Left forelimb (tissue), 1 donor: ENCODE results near the gene GALNT13.
"Not testable (repeated sequence)": the region's sequence is repeated elsewhere in the genome, so short reads cannot be mapped to it uniquely, and the experiment has no call there.

Experiments used
- DNase-seq: peaks from one replicate; pipeline ENCODE4 v3.0.0-alpha.2; 2018; ENCODE audit warnings: low spot score

GALNT13 gene

DNA sequence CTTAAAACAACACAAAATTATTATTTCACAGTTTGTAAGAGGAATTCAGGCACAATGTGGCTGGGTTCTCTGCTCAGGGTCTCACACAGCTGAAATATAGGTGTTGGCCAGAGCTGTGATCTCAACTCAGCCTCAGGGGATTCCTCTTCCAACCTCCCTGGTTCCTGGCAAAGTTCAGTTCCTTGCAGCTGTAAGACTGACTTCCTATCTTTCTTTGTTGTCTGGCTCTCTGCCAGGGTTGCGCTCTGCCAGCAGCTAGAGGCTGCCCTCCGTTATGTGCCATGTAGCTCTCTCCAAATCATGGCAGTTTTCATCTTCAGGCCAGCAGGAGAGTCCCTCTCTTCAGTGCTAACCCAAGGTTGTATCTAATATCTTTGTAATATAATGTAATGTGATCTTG lies 554.3 kb downstream of the GALNT13 start:
- DNase-seq = no peak

- DNase-seq = no peak
These were observed 555.7 kb downstream of the GALNT13 start for GRCh38 chr2:154427453-154427852.

GRCh38 chr2:154428022-154428421 lies 556.3 kb downstream of the GALNT13 start:
- no peak for DNase-seq

- DNase-seq = no peak
These were observed 561.3 kb downstream of the GALNT13 start for GRCh38 chr2:154433010-154433409.

DNA sequence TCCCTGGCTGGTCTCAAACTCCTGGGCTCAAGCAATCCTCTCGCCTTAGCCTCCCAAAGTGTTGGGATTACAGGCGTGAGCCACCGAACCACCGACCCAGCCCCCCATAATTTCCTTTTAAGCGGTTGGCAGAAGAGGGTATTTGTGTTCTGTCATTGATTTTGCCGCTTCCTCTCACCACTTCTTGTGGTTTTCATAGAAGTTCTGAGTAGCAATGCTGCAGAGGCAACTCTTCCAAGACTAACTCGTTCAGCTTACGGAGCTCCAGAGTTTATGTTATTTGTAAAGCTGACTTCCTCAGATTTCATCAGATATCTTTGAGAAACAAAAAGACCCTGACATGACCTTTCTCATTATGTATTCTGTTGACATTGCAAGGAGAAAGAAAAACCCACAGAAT lies 565.4 kb downstream of the GALNT13 start:
- no peak for DNase-seq

GRCh38 chr2:154439156-154439555 lies 567.4 kb downstream of the GALNT13 start:
- no peak for DNase-seq

GRCh38 chr2:154443919-154444318 lies 572.2 kb downstream of the GALNT13 start:
- no peak for DNase-seq

- no peak for DNase-seq
These were observed 574.6 kb downstream of the GALNT13 start for GRCh38 chr2:154446324-154446723.

DNA sequence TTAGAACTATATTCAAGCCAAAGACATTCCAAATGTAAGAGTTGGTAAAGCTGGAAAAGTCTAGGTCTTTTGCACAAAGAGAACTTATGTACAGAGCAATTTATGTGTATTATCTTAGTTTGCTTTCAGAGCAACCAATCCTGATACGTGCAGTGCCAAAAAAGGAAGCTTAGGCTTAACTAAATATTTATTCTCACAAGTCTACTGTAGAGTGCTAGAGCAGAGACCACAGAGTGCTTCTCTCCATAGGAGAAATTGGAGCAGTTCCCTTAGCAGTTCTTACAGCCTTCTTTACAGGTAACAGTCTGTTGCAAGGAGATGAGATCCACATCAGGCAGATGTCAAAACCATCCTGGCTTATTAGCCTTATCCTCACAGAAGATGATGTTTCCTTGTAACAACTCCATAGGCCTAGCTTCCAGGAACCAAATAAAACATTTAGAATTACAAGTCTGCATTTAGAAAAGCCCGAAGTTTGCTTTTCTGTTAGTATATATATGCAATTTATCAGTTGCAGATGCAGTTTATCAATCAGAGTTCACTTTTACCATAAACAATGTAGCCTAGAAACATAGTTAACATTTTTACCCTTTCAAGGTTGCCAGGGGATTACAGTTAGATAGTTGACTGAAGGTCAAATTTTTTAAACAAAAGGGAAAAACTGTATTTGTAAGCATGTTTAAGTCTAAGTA lies 576.2 kb downstream of the GALNT13 start:
- no peak for DNase-seq

DNA sequence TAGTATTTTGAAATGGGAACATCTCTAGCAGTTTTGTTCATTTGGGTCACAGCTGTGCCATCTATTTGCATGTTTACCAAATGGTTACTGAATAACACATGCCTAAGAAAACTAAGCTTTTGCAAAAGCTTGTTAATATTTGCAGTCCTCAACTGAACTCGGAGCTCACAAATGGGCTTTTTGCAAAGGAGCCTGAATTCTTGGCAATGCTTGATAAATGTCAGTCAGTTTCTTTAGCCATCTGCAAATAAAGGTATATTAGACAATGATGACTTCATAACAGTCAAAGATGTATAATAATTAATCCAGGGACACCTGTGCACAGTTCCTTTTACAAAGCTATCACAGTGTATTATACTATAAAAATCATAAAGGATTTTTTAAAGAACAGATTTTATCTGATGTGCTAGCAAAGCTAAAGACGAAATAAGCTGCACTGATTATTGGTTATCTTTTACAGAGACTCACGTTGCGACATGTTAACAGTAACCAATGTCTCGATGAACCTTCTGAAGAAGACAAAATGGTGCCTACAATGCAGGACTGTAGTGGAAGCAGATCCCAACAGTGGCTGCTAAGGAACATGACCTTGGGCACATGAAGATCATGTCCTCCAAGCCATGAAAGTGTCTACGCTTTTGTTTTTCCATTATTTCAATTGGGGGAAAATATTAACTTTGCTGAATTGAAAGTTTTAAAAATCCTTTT lies 578.4 kb downstream of the GALNT13 start:
- no peak for DNase-seq

DNA sequence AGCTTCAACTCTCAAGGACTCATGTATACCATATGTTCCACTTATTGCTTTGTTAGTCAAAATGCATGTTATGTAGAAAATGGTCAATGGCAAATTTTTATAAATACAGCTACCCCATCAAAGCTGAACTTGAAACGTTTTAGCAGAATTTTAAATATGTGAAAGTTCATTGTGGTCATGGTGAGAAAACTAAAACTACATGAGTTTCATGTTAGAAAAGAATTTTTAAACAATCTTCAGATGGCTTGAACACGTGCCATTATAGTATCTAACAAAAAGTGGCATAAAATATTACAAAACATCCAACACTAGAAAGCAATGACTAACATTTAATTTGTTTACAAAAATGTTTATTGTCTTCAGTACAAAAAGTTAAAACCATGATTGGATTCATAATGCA lies 580.7 kb downstream of the GALNT13 start:
- no peak for DNase-seq

GRCh38 chr2:154452906-154453493 lies 581.3 kb downstream of the GALNT13 start:
- no peak for DNase-seq

DNA sequence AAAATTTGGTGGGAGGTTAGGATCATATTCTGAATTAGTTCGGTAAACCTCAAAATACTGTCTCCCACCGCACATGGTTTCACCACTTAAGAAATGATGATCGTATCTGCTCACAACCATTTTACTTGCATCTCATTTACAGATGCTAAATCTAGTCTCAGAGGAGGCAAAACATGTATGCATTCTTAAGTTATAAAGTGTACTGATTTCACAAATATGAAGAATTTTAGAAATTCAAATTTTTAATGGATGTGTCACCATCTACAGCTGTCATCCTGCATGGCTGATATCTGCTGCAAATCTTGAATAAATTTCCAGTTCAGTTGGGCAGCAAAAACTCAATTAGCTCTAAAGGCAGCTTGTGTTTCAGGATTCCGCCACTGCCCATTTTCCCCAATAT lies 583.4 kb downstream of the GALNT13 start:
- DNase-seq = no peak

- DNase-seq = no peak
These were observed 584.1 kb downstream of the GALNT13 start for GRCh38 chr2:154455866-154456265.

- DNase-seq = no peak
These were observed 585.6 kb downstream of the GALNT13 start for GRCh38 chr2:154457286-154457685.

- DNase-seq = no peak
These were observed 587.6 kb downstream of the GALNT13 start for GRCh38 chr2:154459286-154459685.

DNA sequence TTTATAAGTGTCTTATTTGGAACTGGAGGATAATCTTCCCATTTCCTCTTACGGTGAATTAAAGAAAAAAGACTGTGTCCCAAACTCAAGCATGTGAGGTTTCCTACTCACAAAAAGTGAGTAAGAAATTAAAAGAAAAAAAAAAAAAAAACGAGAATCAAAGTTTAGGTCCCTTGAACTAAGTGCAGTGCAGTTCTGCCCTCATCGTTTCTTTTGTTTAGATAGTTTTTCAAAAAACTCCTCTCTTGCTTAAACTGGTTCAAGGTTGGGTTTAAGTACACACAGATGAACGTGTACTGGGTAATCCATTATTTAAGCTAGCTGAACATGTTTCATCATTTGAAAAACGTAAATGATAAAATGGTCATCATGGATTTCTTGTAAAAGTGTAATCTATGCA lies 590.9 kb downstream of the GALNT13 start:
- no peak for DNase-seq

DNA sequence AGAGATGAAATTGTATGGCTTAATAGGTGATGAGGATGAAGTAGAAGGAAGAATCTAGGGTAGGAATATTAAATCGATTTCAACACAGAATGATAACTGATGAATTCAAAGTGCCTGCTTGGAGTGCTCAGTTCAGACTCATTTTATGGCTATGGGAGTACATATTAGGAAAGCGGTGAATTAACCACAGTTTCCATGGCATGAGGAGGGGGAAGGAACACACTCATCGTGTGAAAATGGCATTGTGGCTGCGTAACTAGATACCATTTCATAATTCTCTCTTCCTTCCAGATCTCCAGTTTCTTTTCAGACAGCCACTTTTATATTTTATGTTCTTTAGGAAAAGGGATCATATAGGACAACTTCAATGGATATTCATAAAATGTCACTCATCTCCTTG lies 594.5 kb downstream of the GALNT13 start:
- no peak for DNase-seq

GRCh38 chr2:154470376-154470775 lies 598.7 kb downstream of the GALNT13 start:
- DNase-seq = no peak

- not testable (repeated sequence) for DNase-seq
These were observed 599.8 kb downstream of the GALNT13 start for GRCh38 chr2:154471492-154471891.

GRCh38 chr2:154477319-154477718 lies 605.6 kb downstream of the GALNT13 start:
- no peak for DNase-seq

GRCh38 chr2:154480521-154480920 lies 608.8 kb downstream of the GALNT13 start:
- DNase-seq = no peak

- DNase-seq = no peak
These were observed 609.6 kb downstream of the GALNT13 start for GRCh38 chr2:154481336-154481735.
